Peyer's patch (tissue), 4 donors: ENCODE results near the gene CFAP20DC. TPM values are rescaled to one million over a fixed set of nuclear protein-coding genes. Genes with fewer than 3 reads are reported as not detected.

Experiments used
- DNase-seq, 3 donors: peaks; one replicate each; pipeline ENCODE4 v3.0.0-alpha.2; 2017 to 2019
- H3K27ac ChIP-seq, 4 donors: fragments of 200-600 bp; sonication (generic); one replicate each; pipeline ENCODE4 v1.5.1; 2016 to 2019
- H3K27me3 ChIP-seq, 2 donors: fragments of 200-600 bp; sonication (generic); one replicate each; pipeline ENCODE4 v1.5.1; 2019
- H3K36me3 ChIP-seq, 3 donors: fragments of 200-600 bp; sonication (generic); one replicate each; pipeline ENCODE4 v1.5.1; 2016 to 2019
- H3K4me1 ChIP-seq, 4 donors: fragments of 200-600 bp; sonication (generic); one replicate each; pipeline ENCODE4 v1.5.1; 2016 to 2019
- H3K4me3 ChIP-seq, 4 donors: fragments of 200-600 bp; sonication (generic); 1 replicate in 3 of 4; 2 replicates in 1 of 4; pipeline ENCODE4 v1.5.1; 2016 to 2019; ENCODE audit warnings: mild to moderate bottlenecking in 1 of 4
- H3K9me3 ChIP-seq, 4 donors: fragments of 200-600 bp; sonication (generic); one replicate each; pipeline ENCODE4 v1.5.1; 2016 to 2019; ENCODE audit warnings: mild to moderate bottlenecking in 1 of 4
- POLR2A ChIP-seq, 2 donors: fragments of 450-650 bp; IDR thresholded peaks; one replicate each; pipeline ENCODE4 v1.5.1; 2017; ENCODE audit warnings: antibody characterized with exemption in 2 of 2, mild to moderate bottlenecking in 2 of 2, moderate library complexity in 2 of 2
- total RNA-seq, 4 donors: library from RNA; depleted of rRNA; stranded (reverse); fragments of >200 nt; gene quantifications; one replicate each; pipeline ENCODE4 v1.1.0, GENCODE V29; 2016
- TF ChIP-seq, protein P1 (sequence below), 6 experiments: fragments of 450-650 bp in 4 of 6; fragments of 200-600 bp in 2 of 6; sonication (generic) in 1 of 6; IDR thresholded peaks; one replicate each; pipeline ENCODE4 v1.5.1; 2017 to 2019; ENCODE audit warnings: antibody characterized with exemption in 6 of 6, mild to moderate bottlenecking in 3 of 6, moderate library complexity in 1 of 6

Gene CFAP20DC
- total RNA-seq, 4 donors from 2014 or later, result not detected

DNA sequence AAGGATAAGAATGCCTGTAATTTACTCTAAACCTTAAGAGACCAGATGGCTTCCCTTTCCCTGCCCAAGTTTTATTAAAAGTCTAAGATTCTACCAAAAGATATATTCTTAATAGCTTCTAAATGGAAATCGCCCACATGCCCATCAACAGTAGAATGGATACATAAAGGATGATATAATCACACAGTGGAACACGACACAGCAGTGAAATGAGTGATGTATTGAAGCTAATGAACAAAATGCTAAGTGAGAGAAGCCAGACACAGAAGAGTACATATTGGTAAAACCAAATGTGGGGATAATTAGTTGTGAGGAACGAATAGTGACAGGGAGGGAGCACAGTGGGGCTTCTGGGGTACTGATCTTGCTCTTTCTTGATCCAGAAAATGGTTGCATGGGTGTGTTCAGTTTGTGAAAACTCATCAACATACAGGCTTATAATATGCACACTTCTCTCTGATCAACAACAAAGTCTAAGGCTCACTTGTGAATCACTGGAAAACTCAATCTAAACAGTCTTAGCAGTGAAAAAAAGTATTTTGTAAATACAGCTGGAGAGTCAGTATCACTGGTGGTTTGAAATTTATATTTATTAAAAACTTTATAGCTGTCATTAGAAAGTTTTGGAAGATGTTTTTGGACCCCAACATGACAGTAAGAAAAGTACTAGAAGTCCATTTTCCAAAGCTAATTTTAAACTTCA is 212.5 kb downstream of the CFAP20DC start:
- Histone ChIP-seq H3K27me3 (no peaks in the 10 kb centered on the region), H3K4me1 (no peaks in the 10 kb centered on the region)
- TF ChIP-seq, protein P1, sequence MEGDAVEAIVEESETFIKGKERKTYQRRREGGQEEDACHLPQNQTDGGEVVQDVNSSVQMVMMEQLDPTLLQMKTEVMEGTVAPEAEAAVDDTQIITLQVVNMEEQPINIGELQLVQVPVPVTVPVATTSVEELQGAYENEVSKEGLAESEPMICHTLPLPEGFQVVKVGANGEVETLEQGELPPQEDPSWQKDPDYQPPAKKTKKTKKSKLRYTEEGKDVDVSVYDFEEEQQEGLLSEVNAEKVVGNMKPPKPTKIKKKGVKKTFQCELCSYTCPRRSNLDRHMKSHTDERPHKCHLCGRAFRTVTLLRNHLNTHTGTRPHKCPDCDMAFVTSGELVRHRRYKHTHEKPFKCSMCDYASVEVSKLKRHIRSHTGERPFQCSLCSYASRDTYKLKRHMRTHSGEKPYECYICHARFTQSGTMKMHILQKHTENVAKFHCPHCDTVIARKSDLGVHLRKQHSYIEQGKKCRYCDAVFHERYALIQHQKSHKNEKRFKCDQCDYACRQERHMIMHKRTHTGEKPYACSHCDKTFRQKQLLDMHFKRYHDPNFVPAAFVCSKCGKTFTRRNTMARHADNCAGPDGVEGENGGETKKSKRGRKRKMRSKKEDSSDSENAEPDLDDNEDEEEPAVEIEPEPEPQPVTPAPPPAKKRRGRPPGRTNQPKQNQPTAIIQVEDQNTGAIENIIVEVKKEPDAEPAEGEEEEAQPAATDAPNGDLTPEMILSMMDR (IDR thresholded peaks at IDR 0.05), result no peak

DNA sequence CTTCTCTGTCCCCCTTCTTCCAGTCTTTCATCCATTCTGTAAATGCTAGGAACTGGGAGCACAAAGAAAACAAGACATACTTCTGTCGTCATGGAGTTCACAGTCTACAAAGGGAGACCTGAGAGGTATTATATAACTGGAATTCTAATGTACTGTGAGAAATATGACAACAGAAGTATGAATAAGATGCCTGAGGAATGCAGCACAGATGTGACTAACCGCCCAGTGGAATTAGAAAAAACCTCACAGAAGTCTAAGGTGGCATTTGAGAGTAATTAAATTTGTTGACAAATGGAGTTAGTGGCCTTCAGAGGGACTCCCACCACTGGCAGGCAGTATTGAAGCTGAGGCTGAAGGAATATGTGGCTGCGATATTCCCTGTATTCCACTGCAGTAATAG is 214.7 kb downstream of the CFAP20DC start:
- no peak overlapping the region for H3K4me3 ChIP-seq
- H3K4me1 ChIP-seq, result no peaks in the 10 kb centered on the region
- no peak for DNase-seq
- no peak for TF ChIP-seq POLR2A (IDR thresholded peaks at IDR 0.05)
- TF ChIP-seq, protein P1 (IDR thresholded peaks at IDR 0.05), result no peak
- no peaks in the 10 kb centered on the region for H3K36me3 ChIP-seq
- H3K27ac ChIP-seq, result no peak overlapping the region
- H3K9me3 ChIP-seq, result no peaks in the 10 kb centered on the region
- no peaks in the 10 kb centered on the region for H3K27me3 ChIP-seq

More for the DNA sequence above, 212.5 kb downstream of the CFAP20DC start:
- no peaks in the 10 kb centered on the region for H3K9me3 ChIP-seq
- H3K4me3 ChIP-seq, result no peak overlapping the region
- no peak overlapping the region for H3K27ac ChIP-seq
- DNase-seq, result no peak
- no peaks in the 10 kb centered on the region for H3K36me3 ChIP-seq

DNA sequence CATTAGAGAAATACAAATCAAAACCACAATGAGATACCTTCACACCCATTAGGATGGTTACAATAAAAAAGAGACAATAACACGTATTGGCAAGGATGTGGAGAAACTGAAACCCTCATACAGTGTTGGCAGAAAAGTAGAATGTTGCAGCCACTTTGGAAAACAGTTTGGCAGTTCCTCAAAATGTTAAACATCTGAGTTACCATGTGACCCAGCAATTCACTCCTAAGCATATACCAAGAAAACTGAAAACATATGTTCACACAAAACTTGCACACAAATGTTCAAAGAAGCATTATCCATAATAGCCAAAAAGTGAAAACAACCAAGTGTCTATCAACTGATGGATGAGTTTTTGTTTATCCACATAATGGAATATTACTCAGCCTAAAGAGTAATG is 216.3 kb downstream of the CFAP20DC start:
- H3K4me1 ChIP-seq, result no peaks in the 10 kb centered on the region
- TF ChIP-seq, protein P1 (IDR thresholded peaks at IDR 0.05), result no peak
- TF ChIP-seq POLR2A (IDR thresholded peaks at IDR 0.05), result no peak
- no peak for DNase-seq
- H3K27me3 ChIP-seq, result no peaks in the 10 kb centered on the region
- H3K27ac ChIP-seq, result no peak overlapping the region
- H3K36me3 ChIP-seq, result no peaks in the 10 kb centered on the region
- H3K4me3 ChIP-seq, result no peak overlapping the region
- H3K9me3 ChIP-seq, result no peaks in the 10 kb centered on the region

DNA sequence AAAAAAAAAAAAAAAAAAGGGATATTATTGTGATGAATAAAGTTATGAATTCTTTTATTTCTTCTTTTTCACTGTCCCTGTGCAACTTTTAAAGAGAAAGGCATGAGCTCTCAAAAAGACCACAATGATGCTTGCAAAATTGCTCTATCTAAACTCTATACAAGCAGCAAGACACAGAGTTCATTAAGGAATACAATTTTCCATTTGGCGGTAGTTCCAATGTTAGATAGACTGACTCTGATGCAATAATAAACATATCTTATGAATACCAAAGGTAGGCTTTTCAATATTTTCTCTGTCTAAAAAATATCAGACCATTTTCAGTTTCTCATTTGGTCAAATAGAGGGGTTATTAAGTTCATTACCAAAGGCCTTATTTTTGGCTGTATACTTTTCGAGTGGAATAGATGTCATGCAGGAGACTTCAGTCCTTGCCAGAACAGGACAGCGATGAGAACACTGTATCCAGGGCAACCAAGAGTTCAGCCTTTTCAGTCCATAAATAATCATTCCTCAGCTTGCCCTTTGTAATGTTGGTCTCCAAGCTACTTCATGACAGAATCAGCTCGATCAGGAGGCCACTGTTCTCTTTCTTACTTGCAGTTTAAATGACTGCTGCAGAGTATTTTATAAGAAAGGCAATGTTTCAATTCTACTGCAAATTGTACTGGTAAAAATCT is 220.4 kb downstream of the CFAP20DC start:
- Histone ChIP-seq H3K4me1 (no peaks in the 10 kb centered on the region), H3K36me3 (no peaks in the 10 kb centered on the region)

DNA sequence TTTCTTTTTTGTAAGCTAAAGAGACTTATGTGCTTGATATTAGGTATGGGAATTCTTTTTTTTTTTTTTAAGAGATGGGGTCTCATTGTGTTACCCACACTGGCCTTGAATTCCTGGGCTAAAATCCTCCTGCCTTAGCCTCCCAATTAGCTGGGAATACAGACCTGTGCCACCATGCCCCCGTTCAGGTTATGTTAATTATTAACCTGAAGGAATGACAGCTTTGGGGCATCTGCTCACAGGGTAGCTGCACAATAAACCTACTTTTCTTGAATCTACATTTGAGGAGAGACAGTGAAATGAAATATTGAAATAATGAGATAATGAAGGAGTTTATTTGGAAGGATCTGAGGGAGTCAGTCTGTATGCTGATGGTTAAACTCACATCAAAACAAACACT is 225.0 kb downstream of the CFAP20DC start:
- H3K27ac ChIP-seq, result no peak overlapping the region
- TF ChIP-seq, protein P1 (IDR thresholded peaks at IDR 0.05), result no peak
- no peak for TF ChIP-seq POLR2A (IDR thresholded peaks at IDR 0.05)
- DNase-seq, result no peak
- H3K9me3 ChIP-seq, result no peaks in the 10 kb centered on the region
- no peak overlapping the region for H3K4me3 ChIP-seq
- H3K36me3 ChIP-seq, result no peaks in the 10 kb centered on the region
- no peaks in the 10 kb centered on the region for H3K4me1 ChIP-seq
- no peaks in the 10 kb centered on the region for H3K27me3 ChIP-seq

More for the DNA sequence above, 220.4 kb downstream of the CFAP20DC start:
- no peak for DNase-seq
- no peak overlapping the region for H3K27ac ChIP-seq
- H3K4me3 ChIP-seq, result no peak overlapping the region
- no peaks in the 10 kb centered on the region for H3K9me3 ChIP-seq
- TF ChIP-seq, protein P1 (IDR thresholded peaks at IDR 0.05), result no peak
- TF ChIP-seq POLR2A (IDR thresholded peaks at IDR 0.05), result no peak
- no peaks in the 10 kb centered on the region for H3K27me3 ChIP-seq
